Suppressor macrophage treated with lipopolysaccharide for 4 hours (primary cell): Measurements from ENCODE around the gene FARP1.

Source experiments
- DNase-seq: peaks from one replicate; pipeline ENCODE4 v3.0.0-alpha.2; 2020

The FARP1 gene, protein sequence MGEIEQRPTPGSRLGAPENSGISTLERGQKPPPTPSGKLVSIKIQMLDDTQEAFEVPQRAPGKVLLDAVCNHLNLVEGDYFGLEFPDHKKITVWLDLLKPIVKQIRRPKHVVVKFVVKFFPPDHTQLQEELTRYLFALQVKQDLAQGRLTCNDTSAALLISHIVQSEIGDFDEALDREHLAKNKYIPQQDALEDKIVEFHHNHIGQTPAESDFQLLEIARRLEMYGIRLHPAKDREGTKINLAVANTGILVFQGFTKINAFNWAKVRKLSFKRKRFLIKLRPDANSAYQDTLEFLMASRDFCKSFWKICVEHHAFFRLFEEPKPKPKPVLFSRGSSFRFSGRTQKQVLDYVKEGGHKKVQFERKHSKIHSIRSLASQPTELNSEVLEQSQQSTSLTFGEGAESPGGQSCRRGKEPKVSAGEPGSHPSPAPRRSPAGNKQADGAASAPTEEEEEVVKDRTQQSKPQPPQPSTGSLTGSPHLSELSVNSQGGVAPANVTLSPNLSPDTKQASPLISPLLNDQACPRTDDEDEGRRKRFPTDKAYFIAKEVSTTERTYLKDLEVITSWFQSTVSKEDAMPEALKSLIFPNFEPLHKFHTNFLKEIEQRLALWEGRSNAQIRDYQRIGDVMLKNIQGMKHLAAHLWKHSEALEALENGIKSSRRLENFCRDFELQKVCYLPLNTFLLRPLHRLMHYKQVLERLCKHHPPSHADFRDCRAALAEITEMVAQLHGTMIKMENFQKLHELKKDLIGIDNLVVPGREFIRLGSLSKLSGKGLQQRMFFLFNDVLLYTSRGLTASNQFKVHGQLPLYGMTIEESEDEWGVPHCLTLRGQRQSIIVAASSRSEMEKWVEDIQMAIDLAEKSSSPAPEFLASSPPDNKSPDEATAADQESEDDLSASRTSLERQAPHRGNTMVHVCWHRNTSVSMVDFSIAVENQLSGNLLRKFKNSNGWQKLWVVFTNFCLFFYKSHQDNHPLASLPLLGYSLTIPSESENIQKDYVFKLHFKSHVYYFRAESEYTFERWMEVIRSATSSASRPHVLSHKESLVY

GRCh38 chr13:98142380-98143156 lies at the start of gene FARP1:
Gene FARP1, plus strand, starts transcription at chr13:98143094. Its CDS starts 70,149 bp downstream, at chr13:98213243.
- DNase-seq, result peak; percentile 43

- no peak for DNase-seq
These were observed 48.1 kb upstream of the FARP1 start for GRCh38 chr13:98094678-98095266.

- DNase-seq, result no peak
These were observed 46.8 kb upstream of the FARP1 start for GRCh38 chr13:98096059-98096458.

DNA sequence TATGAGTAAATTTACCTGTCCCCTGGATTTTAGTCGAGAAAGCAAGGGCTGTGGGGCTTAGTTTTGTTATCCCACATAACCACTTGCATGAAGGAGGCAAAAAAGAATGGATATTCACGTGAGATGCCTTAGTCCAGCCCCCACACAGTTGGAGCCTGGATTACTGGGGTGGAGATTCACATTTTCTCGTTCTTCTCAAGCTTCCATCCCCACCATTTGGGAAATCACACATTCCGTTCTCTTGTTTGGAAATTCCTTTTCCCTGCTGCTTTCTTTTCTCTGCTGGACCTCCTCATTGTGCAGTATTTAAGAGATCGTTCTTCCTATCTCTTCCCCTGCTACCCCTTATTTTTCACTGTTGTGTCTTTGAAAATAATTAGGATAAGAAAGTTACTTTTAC lies 45.1 kb upstream of the FARP1 start:
- no peak for DNase-seq

GRCh38 chr13:98098516-98098915 lies 44.4 kb upstream of the FARP1 start:
- no peak for DNase-seq

- no peak for DNase-seq
These were observed 43.3 kb upstream of the FARP1 start for GRCh38 chr13:98099627-98100026.

GRCh38 chr13:98100481-98100880 lies 42.4 kb upstream of the FARP1 start:
- DNase-seq, result no peak

DNA sequence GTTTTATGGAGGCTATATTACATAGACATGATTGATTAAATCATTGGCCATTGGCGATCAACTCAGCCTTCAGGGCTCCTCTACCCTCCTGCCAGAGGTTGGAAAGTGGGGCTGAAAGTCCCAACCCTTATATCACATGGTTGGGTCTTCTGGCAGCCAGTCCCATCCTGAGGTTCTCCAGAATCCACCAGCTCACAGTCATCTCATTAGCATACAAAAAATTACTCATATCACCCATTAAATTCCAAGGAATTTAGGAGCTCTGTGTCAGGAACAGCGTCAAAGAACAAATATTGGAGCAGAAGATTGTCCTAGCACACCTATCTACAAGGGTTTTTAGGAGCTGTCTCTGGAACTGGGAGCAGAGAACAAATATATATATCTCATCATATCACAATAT lies 39.4 kb upstream of the FARP1 start:
- no peak for DNase-seq

DNA sequence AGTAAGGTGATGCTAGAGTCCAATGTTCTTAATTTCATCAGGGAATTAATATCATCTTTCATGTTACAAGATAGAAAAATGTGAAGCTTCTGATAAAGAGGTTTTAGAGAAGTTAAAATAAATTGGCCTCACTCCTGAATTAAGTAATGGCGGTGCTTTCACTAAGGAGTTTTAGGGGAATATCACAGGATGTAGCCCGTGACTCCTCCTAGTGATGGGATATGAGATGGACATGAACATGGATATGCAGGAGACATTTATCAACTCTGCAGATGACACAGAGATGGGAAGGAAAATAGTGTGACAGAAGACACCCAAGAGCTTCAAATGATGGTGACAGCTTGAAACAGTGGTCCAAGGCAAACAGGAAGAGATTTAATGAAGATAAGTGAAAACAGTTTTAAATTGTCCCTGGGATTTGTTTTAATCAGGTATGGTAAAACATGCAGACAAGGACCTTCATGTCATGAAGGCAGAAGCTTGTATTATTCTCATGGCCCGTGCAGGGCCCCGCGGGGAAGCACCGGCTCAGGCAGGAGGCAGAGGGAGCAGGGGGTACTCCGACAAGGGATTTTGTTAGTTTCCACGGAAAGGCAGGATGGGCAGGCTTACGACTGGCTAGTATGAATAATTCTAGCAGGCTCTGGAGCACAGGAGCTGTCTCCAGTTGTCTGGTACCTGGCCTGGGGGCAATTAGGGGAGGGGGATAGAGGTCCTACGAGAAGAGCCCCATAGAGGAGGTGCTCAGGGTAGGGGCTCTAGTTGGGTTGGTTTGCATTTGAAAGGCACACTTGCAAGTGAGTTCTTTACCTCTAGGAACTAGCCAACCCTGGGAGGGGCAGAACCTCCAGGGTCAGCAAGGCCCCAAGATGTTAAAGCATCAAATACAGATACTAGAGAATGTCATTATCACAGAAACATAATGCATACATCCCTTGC lies 38.7 kb upstream of the FARP1 start:
- DNase-seq, result no peak

DNA sequence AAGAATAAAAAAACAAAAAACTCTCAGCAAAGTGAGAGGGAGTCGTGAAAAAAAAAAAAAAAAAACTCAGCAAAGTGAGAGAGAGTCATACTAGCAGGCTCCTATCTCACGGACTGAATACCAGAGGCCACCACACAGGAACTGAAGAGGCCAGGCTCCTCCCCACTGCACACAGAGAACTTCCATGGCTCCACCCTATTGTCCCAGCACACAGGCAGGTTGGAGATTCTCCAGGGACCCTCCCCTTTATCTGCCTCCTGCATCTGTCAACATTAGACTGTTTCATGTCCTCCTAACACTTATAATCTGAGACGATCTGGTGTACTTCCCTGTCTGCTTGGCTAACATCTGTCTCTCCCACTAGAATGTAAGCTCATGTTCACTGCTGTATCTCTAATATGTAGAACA lies 37.0 kb upstream of the FARP1 start:
- DNase-seq, result no peak

DNA sequence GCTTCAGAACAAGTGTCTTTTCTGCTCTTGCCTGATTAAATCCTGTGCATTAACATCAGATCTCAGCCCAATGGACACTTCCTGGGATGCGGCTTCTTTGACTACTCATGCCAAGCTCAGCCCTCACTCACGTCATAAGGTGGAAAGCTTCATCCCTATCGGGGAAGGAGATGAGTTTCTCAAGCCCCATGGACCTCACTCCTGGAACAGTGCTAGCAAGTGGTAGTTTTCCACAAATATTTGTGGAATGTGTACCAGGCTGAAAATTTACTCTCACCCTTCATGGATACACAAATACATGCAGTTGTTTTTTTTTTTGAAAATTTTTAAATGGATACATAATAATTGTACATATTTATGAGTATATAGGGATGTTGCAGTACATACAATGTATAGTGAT lies 34.6 kb upstream of the FARP1 start:
- DNase-seq, result no peak

- no peak for DNase-seq
These were observed 33.6 kb upstream of the FARP1 start for GRCh38 chr13:98109226-98109853.

DNA sequence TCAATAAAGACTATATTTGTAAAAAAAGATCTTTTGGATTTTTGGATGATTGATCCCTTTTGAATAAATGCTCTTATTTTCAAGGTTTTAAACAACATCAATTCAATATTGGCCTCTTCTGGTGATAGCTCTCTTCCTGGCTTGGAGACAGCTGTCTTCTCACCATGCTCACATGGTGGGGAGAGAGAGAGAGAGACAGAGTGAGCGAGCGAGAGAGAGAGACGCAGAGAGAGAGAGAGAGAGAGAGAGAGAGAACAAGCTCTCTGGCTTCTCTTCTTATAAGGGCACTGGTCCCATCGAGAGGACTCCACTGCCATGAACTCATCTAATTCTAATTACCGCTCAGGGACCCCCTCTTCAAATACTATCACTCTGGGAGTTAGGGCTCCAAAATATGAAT lies 32.1 kb upstream of the FARP1 start:
- no peak for DNase-seq

- no peak for DNase-seq
These were observed 31.5 kb upstream of the FARP1 start for GRCh38 chr13:98111168-98112098.

DNA sequence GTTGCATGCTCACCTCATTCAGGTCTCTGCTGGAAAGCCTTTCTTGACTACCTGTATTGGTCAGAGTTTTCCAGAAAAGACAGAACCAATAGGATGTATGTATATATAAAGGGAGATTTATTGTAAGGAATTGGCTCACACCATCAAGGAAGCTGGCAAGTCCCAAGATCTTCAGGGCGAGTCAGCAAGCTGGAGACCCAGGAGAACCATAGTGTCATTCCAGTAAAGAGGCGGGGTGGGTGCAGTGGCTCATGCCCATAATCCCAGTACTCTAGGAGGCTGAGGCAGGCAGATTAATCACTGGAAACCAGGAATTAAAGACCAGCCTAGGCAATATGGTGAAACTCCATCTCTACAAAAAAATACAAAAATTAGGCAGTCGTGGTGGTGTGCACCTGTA lies 30.4 kb upstream of the FARP1 start:
- DNase-seq, result no peak

GRCh38 chr13:98118865-98119264 lies 24.0 kb upstream of the FARP1 start:
- DNase-seq, result no peak

DNA sequence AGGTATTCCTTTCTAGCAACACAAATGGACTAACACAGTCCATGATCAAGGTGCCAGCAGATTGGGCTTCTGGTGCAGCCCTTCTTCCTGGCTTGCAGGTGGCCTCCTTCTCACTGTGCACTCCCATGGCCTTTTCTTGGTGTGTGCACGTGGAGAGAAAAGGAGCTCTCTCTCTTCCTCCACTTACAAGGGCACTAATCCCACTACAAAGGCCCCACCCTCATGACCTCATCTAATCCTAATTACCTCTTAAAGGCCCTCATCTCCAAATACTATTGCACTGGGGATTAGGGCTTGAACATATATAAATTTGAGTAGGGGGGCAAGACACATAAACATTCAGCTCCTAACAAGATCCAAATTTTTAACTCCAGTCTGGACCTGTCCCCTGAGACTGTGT lies 19.7 kb upstream of the FARP1 start:
- DNase-seq, result no peak

DNA sequence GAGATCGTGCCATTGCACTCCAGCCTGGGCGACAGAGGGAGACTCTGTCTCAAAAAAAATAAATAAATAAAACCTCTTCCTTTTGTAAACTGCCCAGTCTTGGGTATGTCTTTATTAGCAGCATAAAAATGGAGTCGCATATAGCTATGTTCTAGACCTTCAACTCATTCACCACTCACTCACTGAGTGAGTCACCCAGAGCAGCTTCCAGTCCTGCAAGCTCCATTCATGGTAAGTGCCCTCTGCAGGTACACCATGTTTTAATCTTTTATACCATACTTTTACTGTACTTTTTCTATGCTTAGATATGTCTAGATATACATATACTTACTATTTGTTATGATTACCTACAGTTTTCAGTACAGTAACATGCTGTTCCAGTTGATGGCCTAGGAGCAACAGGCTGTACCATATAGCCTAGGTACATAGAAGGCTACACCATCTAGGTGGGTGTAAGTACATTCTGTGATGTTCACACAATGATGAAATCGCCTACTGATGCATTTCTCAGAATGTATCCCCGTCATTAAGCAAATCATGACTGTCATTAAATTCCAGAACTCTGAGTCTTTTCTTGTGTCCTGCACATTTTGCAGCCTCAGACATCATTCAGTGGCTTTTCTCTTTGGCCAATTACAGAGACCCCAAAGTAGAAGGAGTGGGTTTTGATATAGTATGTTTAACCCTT lies 13.7 kb upstream of the FARP1 start:
- DNase-seq, result no peak

- DNase-seq, result peak; percentile 63
These were observed 8.9 kb upstream of the FARP1 start for GRCh38 chr13:98133946-98134345.
